HFFc6 (cell line): ENCODE results near the gene FGF22. TPM values are rescaled to one million over a fixed set of nuclear protein-coding genes. Genes with fewer than 3 reads are reported as not detected.

Experiments
- DNase-seq: peaks from one replicate; pipeline ENCODE4 v3.0.0-alpha.2; 2018
- H3K27ac Mint-ChIP-seq: 2 replicates; pipeline ENCODE4 v1.8.0; 2020; ENCODE audit warnings: mild to moderate bottlenecking, mixed read lengths
- H3K27me3 Mint-ChIP-seq: 2 replicates; pipeline ENCODE4 v1.8.0; 2021; ENCODE audit warnings: mild to moderate bottlenecking, moderate library complexity, mixed read lengths; ENCODE audit not compliant: insufficient read depth
- H3K36me3 Mint-ChIP-seq: 2 replicates; pipeline ENCODE4 v1.8.0; 2021; ENCODE audit warnings: low read depth, mixed read lengths
- H3K4me1 Mint-ChIP-seq: 2 replicates; pipeline ENCODE4 v1.8.0; 2020; ENCODE audit warnings: low read depth, mixed read lengths
- H3K4me3 Mint-ChIP-seq: 2 replicates; pipeline ENCODE4 v1.8.0; 2020; ENCODE audit warnings: mild to moderate bottlenecking, moderate library complexity, mixed read lengths
- H3K9me3 Mint-ChIP-seq: 2 replicates; pipeline ENCODE4 v1.8.0; 2020; ENCODE audit warnings: mild to moderate bottlenecking, mixed read lengths
- CTCF ChIP-seq: fragments of 200-600 bp; sonication (generic); IDR thresholded peaks from 2 replicates; pipeline ENCODE4 v1.5.0; 2021; ENCODE audit warnings: antibody characterized with exemption, mild to moderate bottlenecking
- total RNA-seq, 6 experiments: library from RNA; stranded (reverse); fragmentation: NEBNext Ultra II Directional; extraction: Animal tissue kit (Norgen Biotek cat#: 25700); gene quantifications; 2 replicates in 1 of 6; 3 replicates in 5 of 6; pipeline ENCODE4 v1.2.3, GENCODE V29; 2021

FGF22 gene
- total RNA-seq, 6 experiments from 2014 or later: 0.17 to 0.18 TPM; not detected in 4

- H3K4me3 Mint-ChIP-seq: no peak overlapping the region
- H3K36me3 Mint-ChIP-seq: no peaks in the 10 kb centered on the region; the same call in 1 of the 2 replicates
- H3K4me1 Mint-ChIP-seq: peaks cover 17% of the 10 kb centered on the region
- no peaks in the 10 kb centered on the region; the same call in 1 of the 2 replicates for H3K27me3 Mint-ChIP-seq
- no peak for DNase-seq
- no peak overlapping the region for H3K27ac Mint-ChIP-seq
- no peaks in the 10 kb centered on the region for H3K9me3 Mint-ChIP-seq
- no peak for TF ChIP-seq CTCF
These were observed 17.3 kb downstream of the FGF22 start for GRCh38 chr19:656751-657559.

- Mint-ChIP-seq H3K27me3 (no peaks in the 10 kb centered on the region; the same call in 1 of the 2 replicates), H3K9me3 (no peaks in the 10 kb centered on the region), H3K36me3 (no peaks in the 10 kb centered on the region; the same call in 1 of the 2 replicates), H3K4me1 (peaks cover 18% of the 10 kb centered on the region), H3K4me3 (no peak overlapping the region), H3K27ac (no peak overlapping the region)
- no peak for TF ChIP-seq CTCF
- DNase-seq: no peak
These were observed 17.9 kb downstream of the FGF22 start for GRCh38 chr19:657611-658010.

DNA sequence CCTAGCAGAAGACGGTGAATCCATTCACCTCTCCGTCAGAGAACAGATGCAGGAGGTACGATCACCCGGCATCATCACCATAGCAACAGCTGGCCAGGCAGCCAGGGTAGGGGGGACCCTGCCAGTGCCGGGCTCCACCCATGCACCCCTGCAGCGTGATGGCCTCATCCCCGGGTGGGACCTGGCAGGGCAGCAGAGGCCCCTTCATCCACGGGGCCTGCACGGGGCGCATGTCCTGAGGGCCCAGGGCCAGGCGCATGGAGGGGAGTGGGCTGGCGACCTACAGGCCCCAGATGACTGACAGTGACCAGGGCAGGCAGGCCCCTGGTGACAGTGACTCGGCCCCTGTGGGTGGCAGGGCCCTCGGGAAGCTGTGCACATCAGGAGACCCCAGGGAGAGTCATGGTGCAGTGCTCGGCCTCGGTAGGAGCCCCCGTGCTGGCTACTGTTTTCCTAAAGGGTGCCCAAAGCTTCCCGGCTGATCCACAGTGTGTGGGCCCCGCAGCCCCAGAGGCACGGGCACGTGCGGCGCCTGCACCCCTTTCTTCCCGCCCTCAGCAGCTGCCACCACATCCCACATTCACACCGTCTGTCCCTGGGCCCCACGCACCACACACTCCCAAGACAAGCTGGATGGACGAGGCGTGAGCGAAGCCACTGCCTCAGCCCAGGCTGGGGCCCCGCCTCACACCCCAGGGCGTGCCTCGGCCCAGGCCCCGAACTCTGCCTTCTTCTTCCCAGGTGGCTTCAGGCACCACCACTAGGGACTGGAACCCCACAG lies 18.6 kb downstream of the FGF22 start:
- Mint-ChIP-seq H3K27me3 (no peaks in the 10 kb centered on the region; the same call in 1 of the 2 replicates), H3K4me1 (peaks cover 18% of the 10 kb centered on the region), H3K27ac (no peak overlapping the region), H3K36me3 (no peaks in the 10 kb centered on the region; the same call in 1 of the 2 replicates), H3K9me3 (no peaks in the 10 kb centered on the region), H3K4me3 (no peak overlapping the region)
- no peak for DNase-seq
- TF ChIP-seq CTCF: no peak

DNA sequence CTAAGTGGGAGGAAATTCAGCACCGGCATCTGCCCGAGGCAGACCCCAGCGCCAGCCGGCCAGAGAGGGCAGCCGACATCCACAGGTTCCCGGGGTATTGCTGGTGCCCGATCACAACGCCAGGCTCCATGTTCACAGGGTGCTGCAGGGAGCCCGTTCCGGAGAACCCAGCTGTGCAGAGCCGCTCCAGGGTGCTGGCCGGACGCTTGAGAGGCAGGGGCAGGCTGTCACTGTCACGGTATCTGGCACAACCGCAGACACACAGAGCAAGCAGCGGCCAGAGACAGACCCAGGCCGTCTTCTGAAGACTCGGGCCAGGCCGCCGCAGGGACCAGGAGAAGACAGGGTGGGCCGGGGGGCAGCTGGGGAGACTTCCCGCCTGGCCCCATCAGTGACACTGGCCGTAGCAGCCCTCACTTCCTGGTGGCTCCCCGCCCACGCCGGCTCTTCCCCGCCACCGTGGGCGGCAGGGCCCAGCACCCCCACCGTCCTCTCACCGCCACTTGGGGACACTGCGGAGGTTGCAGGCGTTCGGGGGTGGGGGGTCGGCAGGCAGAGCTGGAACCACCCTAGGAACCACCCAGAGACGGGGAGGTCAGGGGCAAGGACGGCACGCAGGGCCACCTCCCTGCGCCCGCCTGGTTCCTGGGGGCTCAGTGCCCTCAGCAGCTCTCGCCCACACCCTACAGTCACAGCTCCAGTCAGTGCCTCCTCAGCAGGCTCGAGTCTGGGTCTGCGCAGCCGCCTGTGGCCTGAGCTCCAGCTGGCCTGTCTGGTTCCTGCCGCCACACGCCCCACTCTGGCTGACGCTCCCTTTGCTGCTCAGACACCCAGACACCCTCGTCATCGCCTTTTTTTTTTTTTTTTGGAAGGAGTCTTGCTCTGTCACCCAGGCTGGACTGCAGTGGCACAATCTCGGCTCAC lies 19.5 kb downstream of the FGF22 start:
- TF ChIP-seq CTCF: no peak
- no peaks in the 10 kb centered on the region for H3K9me3 Mint-ChIP-seq
- no peaks in the 10 kb centered on the region for H3K36me3 Mint-ChIP-seq
- H3K4me3 Mint-ChIP-seq: no peak overlapping the region
- peaks cover 3% of the 10 kb centered on the region for H3K27me3 Mint-ChIP-seq
- no peak for DNase-seq
- peaks cover 24% of the 10 kb centered on the region for H3K4me1 Mint-ChIP-seq
- H3K27ac Mint-ChIP-seq: no peak overlapping the region; the same call in 1 of the 2 replicates

DNA sequence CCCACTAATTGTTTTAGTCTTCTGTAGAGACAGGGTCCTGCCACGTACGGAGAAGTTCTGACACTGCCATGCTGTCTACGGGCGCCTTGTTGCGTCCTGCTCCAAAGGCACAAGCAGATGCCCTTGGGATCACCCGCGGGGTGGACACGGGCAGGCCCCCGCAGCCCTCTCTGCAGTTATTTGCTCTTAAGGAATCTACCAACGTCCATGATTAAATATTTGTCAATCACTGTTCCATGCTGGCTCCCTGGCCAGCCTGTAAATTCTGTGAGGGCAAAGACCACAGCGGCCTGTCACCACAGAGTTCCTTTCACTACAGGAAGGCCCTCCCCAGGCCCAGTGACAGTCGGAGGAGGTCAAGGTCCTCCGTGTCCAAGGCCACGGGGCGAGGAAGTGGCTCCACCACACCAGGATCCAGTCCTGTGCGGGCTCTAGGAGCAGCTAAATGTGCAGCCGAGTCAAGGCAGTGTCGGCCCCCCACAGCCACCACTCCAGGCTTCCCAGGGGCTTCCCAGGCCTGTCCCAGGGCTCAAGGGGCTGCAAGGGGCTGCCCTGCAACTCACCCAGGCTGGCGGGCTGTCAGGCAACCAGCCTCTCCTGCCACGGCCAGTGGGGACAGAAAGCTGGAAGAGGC lies 21.2 kb downstream of the FGF22 start:
- Mint-ChIP-seq H3K9me3 (no peaks in the 10 kb centered on the region), H3K36me3 (no peaks in the 10 kb centered on the region), H3K27ac (peak overlapping the region; percentile 78), H3K4me1 (peaks cover 32% of the 10 kb centered on the region), H3K4me3 (peak overlapping the region; percentile 91), H3K27me3 (peaks cover 3% of the 10 kb centered on the region)
- TF ChIP-seq CTCF: no peak
- no peak for DNase-seq
